ENCODE data around the gene SEC23A.

DNA sequence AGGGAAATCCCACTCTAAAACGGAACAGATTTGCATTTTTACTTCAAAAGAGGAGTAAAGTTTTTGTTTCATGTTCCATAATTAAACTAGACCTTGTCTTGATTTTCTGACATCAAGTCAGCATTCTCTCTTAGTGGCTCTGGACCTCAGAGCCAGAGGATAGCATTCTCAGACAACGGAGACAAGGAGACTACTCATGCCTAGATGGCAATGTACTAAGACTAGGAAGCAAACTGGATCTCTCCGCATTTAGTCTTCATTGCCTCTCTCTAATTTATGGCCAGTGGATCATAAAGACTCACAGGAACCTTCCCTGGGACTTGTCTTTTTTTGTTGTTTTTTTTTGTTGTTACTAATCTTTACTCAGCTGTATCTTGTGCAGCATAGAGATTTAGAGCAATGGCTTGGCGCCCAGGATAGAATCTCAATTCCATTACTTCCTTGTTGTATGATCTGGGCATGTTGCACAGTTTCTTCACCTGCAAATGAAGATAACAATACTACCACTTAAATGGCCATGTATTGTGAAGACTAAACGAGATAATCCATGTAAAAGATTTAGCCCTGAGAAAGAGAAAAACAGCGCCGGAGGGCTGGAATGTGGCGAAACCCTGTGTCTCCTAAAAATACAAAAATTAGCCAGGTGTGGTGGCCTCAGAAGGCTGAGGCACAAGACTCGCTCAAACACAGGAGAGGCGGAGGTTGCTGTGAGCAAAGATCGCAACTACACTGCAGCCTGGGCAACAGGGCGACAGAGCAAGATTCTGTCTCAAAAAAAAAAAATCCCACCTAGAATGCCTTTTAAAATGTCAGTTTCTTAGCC lies 7.1 kb upstream of the SEC23A start:
- TF ChIP-seq, protein P1, sequence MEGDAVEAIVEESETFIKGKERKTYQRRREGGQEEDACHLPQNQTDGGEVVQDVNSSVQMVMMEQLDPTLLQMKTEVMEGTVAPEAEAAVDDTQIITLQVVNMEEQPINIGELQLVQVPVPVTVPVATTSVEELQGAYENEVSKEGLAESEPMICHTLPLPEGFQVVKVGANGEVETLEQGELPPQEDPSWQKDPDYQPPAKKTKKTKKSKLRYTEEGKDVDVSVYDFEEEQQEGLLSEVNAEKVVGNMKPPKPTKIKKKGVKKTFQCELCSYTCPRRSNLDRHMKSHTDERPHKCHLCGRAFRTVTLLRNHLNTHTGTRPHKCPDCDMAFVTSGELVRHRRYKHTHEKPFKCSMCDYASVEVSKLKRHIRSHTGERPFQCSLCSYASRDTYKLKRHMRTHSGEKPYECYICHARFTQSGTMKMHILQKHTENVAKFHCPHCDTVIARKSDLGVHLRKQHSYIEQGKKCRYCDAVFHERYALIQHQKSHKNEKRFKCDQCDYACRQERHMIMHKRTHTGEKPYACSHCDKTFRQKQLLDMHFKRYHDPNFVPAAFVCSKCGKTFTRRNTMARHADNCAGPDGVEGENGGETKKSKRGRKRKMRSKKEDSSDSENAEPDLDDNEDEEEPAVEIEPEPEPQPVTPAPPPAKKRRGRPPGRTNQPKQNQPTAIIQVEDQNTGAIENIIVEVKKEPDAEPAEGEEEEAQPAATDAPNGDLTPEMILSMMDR (IDR thresholded peaks at IDR 0.05) = no peak
- TF ChIP-seq EP300 (IDR thresholded peaks at IDR 0.05) = no peak
- no peak for TF ChIP-seq POLR2A (IDR thresholded peaks at IDR 0.05)
- TF ChIP-seq POLR2AphosphoS5 (IDR thresholded peaks at IDR 0.05) = no peak
